ENCODE results near the gene PCNP.
"Not testable (repeated sequence)": the region's sequence is repeated elsewhere in the genome, so short reads cannot be mapped to it uniquely, and the experiment has no call there.

PCNP gene

GRCh38 chr3:101567528-101568317, 6.3 kb upstream of the PCNP start:
- no peak for DNase-seq

DNA sequence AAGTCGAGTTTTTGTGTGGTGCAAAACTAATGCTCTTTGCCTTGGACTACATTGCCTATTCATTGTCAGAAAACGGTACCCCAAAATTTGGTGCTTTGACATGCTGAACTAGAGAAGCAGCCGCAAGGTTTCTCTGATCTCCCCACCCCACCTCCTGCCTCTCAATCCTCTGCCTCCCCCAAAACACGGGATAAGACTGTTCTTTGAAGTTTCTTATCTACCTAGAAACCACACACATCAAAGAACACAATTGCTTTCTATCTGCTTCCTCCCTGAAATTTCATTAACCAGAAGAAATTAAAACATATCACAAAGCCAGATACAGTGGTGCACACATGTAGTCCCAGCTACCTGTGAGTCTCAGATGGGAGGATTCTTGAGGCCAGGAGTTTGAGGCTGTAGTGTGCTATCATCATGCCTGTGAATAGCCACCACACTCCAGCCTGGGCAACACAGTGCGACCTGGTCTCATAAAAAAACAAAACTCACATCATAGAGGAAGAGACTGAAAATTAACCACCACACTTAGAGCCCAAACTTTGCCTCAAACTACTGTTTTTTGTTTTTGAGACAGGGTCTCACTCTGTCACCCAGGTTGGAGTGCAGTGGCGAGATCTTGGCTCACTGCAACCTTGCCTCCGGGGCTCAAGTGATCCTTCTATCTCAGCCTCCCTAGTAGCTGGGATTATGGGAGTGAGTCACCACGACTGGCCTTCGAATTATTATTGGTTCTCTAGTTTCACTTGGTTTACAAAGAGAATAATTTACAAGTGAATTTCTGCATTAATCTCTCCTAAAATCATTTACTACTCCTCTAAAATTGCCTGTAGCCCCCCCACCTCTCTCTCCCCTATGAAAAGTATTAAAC, 2.7 kb upstream of the PCNP start:
- no peak for DNase-seq

- DNase-seq: peak; percentile 71
These were observed 570 bp downstream of the PCNP start for GRCh38 chr3:101574388-101575112.

GRCh38 chr3:101577286-101577685, 3.3 kb downstream of the PCNP start:
- no peak for DNase-seq

GRCh38 chr3:101588616-101589015, 14.6 kb downstream of the PCNP start:
- no peak for DNase-seq

DNA sequence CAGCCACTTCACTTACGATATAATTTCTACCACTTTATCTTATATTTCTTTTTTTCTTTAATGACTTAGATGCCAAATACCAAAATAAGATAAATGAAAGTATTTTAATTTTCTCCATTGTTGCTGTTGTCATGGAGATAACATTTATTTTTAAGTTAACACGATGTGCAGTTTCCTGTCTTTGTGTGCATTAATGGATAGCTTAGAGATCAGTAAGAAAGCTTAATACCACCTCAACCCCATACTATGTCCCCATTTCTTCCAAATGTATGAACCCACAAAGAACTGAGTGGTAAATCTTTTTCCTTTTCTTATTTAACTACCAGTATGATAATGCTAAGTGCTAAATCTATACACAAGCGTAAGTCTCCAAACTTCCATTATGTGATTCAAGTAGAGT, 17.1 kb downstream of the PCNP start:
- no peak for DNase-seq

DNA sequence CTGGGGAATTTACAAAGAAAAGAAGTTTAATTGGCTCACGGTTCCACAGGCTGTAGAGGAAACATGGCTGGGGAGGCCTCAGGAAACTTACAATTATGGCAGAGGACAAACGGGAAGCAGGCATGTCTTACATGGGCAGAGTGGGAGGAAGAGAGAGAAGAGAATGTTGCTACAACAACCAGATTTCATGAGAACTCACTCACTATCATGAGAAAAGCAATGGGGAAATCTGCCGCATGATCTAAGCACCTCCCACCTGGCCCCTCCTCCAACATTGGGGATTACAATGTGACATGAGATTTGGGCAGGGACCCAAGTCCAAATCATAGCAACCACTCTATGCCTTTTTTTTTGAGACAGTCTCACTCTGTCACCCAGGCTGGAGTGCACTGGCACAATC, 28.8 kb downstream of the PCNP start:
- no peak for DNase-seq

GRCh38 chr3:101603184-101603583, 29.2 kb downstream of the PCNP start:
- DNase-seq: no peak

DNA sequence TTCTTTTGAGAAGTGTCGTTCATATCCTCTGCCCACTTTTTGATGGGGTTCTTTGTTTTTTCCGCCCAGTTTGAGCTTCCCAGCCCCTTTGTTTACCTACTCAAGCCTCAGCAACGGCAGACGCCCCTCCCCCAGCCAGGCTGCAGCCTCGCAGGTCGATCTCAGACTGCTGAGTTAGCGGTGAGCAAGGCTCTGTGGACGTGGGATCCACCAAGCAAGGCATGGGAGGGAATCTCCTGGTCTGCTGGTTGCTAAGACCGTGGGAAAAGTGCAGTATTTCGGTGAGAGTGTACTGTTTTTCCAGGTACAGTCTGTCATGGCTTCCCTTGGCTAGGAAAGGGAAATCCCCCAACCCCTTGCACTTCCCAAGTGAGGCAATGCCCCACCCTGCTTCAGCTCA, 31.4 kb downstream of the PCNP start:
- not testable (repeated sequence) for DNase-seq

DNA sequence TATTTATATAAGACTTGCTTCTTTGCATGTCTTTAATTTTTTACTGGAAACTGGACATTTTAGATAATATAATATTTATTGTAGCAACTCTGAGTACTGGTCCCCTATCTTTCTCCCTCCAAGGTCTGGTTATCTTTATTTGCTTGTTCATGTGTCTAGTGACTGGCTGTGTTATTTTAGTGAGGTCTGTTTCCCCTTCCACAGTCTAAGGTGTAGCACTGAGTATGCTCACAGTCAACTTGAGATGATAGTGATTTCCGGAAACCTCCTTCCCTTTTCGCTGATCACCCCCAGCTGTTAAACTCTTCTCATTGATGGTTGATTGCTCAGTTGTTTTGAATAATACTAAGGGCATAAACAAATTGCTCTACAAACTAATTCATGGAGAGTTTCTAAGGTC, 37.0 kb downstream of the PCNP start:
- DNase-seq: no peak

- not testable (repeated sequence) for DNase-seq
These were observed 39.0 kb downstream of the PCNP start for GRCh38 chr3:101613014-101613413.

- DNase-seq: no peak
These were observed 41.5 kb downstream of the PCNP start for GRCh38 chr3:101615525-101615924.

DNA sequence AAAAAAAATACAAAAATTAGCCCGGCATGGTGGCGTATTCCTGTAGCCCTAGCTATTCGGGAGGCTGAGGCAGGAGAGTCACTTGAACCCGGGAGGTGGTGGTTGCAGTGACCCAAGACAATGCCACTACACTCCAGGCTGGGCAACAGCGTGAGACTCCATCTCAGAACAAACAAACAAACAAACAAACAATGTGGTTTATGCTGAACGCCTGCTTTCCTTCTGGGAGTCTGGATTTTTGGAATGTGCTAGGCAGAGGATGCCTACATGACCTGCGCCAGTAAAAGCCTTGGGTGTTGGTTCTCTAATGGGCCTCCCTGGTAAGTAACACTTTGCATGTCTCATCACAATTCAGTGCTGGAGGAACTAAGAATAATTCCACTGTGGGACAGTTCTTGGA, 43.5 kb downstream of the PCNP start:
- no peak for DNase-seq

DNA sequence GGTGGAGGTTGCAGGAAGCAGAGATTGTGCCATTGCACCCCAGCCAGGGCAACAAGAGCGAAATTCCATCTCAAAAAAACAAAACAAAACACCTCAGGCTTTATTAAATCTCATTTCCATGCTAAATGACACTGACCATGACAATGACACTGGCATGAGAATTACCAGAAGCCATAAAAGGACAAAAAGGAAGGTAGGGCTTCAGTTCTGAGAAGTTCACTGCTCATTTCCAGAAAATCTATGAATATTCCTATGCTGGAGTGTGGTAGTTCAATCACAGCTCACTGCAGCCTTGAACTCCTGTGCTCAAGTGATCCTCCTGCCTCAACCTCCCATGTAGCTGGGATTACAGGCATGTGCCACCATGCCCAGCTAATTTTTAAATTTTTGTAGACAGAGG, 44.7 kb downstream of the PCNP start:
- DNase-seq: no peak

- DNase-seq: no peak
These were observed 45.8 kb downstream of the PCNP start for GRCh38 chr3:101619734-101620133.

DNA sequence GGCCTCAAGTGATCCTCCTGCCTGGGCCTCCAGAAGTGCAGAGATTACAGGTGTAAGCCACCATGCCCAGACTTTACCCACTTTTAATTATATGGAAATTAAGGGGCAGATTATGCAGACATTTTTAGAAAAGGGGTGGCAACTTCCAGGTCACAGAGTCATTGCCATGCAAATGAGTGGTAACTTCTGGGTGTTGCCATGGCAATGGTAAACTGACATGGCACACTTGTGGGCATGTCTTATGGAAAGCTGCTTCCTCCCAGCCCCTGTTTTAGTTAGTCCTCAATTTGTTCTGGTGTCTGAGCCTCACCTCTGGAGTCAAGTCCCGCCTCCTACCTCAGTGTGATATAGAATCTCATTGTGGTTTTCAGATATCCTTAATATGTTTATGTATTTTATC, 49.7 kb downstream of the PCNP start:
- no peak for DNase-seq

GRCh38 chr3:101624857-101625256, 50.9 kb downstream of the PCNP start:
- no peak for DNase-seq

- no peak for DNase-seq
These were observed 51.9 kb downstream of the PCNP start for GRCh38 chr3:101625879-101626278.

- no peak for DNase-seq
These were observed 55.2 kb downstream of the PCNP start for GRCh38 chr3:101629219-101629618.

GRCh38 chr3:101631098-101631796, 57.3 kb downstream of the PCNP start:
- DNase-seq: no peak

GRCh38 chr3:101631959-101632358, 58.0 kb downstream of the PCNP start:
- not testable (repeated sequence) for DNase-seq

GRCh38 chr3:101632586-101632985, 58.6 kb downstream of the PCNP start:
- DNase-seq: no peak

- DNase-seq: no peak
These were observed 59.2 kb downstream of the PCNP start for GRCh38 chr3:101633186-101633585.
